Mucosa of descending colon (tissue), 3 donors: ENCODE data around the gene BRD4. TPM values are rescaled to one million over a fixed set of nuclear protein-coding genes. Genes with fewer than 3 reads are reported as not detected.

ENCODE experiments used
- ATAC-seq: fragments of 200-7000 bp; cut with Tn5 transposase; one replicate; pipeline ENCODE4 v1.9.1; 2020; ENCODE audit warnings: mild to moderate bottlenecking, moderate library complexity
- DNase-seq, 3 donors: peaks; one replicate each; pipeline ENCODE4 v3.0.0-alpha.2; 2020
- H3K36me3 ChIP-seq: fragments of 200-600 bp; one replicate; pipeline ENCODE4 v1.8.0; 2021; ENCODE audit warnings: low read depth, mild to moderate bottlenecking
- H3K4me1 ChIP-seq: fragments of 200-600 bp; one replicate; pipeline ENCODE4 v1.8.0; 2021; ENCODE audit warnings: low read depth, mild to moderate bottlenecking
- H3K4me3 ChIP-seq: fragments of 200-600 bp; one replicate; pipeline ENCODE4 v1.8.0; 2021; ENCODE audit warnings: mild to moderate bottlenecking
- H3K9me3 ChIP-seq: fragments of 200-600 bp; one replicate; pipeline ENCODE4 v1.8.0; 2021; ENCODE audit warnings: mild to moderate bottlenecking
- CTCF ChIP-seq: fragments of 200-600 bp; IDR thresholded peaks from one replicate; pipeline ENCODE4 v1.8.0; 2022; ENCODE audit warnings: antibody characterized with exemption, mild to moderate bottlenecking
- intact Hi-C, 2 donors: fragments of 100-400 bp; cut with DNase I in 1 of 2; cut with micrococcal nuclease in 1 of 2; formaldehyde crosslinking; loops; one replicate each; pipeline versions ENCODE4 v1.11.0 to v1.11.1; 2022; cut with DNase I, micrococcal nuclease
- long read RNA-seq, 2 donors: library from polyadenylated mRNA; unstranded; transcript quantifications; one replicate each; pipeline ENCODE4 v2.0.0, GENCODE V29; 2019 to 2021
- total RNA-seq, 3 donors: library from RNA; stranded (reverse); fragmentation: NEBNext Ultra II Directional in 2 of 3; extraction: Animal tissue kit (Norgen Biotek cat#: 25700) in 2 of 3; gene quantifications; one replicate each; pipeline versions ENCODE4 v1.2.1 to v1.2.4, GENCODE V29; 2021 to 2023
- donor health status: DM: no; HTN: no; CAD: no; lungs with moderate emphysema.
- donor health status: DM: no; HTN: no; CAD: no.
- donor health status: DM: no; HTN: yes; CAD: no.

BRD4 gene
- 100 to 1,000 TPM in 1 of 3 donors, 10 to 100 TPM in 2; 78.3 to 104 (median 82.6) TPM for total RNA-seq
- long read RNA-seq, donor 1, partial matches to known transcripts = 43 of 55 reads
- long read RNA-seq, donor 1, other reads (novel, unspliced or antisense) = 11 of 55 reads
- long read RNA-seq, donor 2, partial matches to known transcripts = 3 of 6 reads
- long read RNA-seq, donor 2, other reads (novel, unspliced or antisense) = 3 of 6 reads

- TF ChIP-seq CTCF = no peak
- H3K4me1 ChIP-seq = peaks cover 31% of the 10 kb centered on the region
- intact Hi-C loops = no loop called here
These were observed at the start of gene BRD4 for GRCh38 chr19:15332311-15332996. TSS of gene BRD4 (minus strand) at chr19:15332539. CDS start at chr19:15273099, 59,440 bp downstream.

GRCh38 chr19:15381864-15382263, 49.5 kb upstream of the BRD4 start:
- Histone ChIP-seq H3K4me1 (peaks cover 14% of the 10 kb centered on the region), H3K36me3 (no peaks in the 10 kb centered on the region), H3K9me3 (no peaks in the 10 kb centered on the region), H3K4me3 (no peak overlapping the region)
- ATAC-seq (no peak), DNase-seq (no peak)
- no peak for TF ChIP-seq CTCF
- intact Hi-C loops = no loop called here

More at GRCh38 chr19:15332311-15332996, at the start of gene BRD4:
- DNase-seq (peak; percentile 84 to 85 (median 85)), ATAC-seq (peak; percentile 89)
- H3K9me3 ChIP-seq = no peaks in the 10 kb centered on the region
- H3K4me3 ChIP-seq = peak within 1 kb of the TSS; percentile 94
- no peaks in the 10 kb centered on the region for H3K36me3 ChIP-seq

GRCh38 chr19:15381429-15381828, 49.1 kb upstream of the BRD4 start:
- no peak for DNase-seq
- Histone ChIP-seq H3K4me3 (no peak overlapping the region), H3K4me1 (peaks cover 14% of the 10 kb centered on the region), H3K36me3 (no peaks in the 10 kb centered on the region), H3K9me3 (no peaks in the 10 kb centered on the region)
- ATAC-seq = no peak
- intact Hi-C loops = no loop called here
- no peak for TF ChIP-seq CTCF

- intact Hi-C loops = no loop called here
- ATAC-seq (peak; percentile 56), DNase-seq (peak; percentile 70 to 85 (median 83))
- Histone ChIP-seq H3K4me3 (peak overlapping the region; percentile 96), H3K4me1 (peaks cover 14% of the 10 kb centered on the region), H3K36me3 (no peaks in the 10 kb centered on the region), H3K9me3 (no peaks in the 10 kb centered on the region)
- no peak for TF ChIP-seq CTCF
These were observed 47.8 kb upstream of the BRD4 start for GRCh38 chr19:15379999-15380647.

GRCh38 chr19:15379083-15379998, 47.0 kb upstream of the BRD4 start, which contains the start of gene AKAP8:
TSS of gene AKAP8 (minus strand) at chr19:15379787. CDS start at chr19:15379731, 56 bp downstream.
- intact Hi-C loops = no loop called here
- ATAC-seq (peak; percentile 93), DNase-seq (peak; percentile 99)
- Histone ChIP-seq H3K9me3 (no peaks in the 10 kb centered on the region), H3K36me3 (no peaks in the 10 kb centered on the region), H3K4me1 (peaks cover 14% of the 10 kb centered on the region), H3K4me3 (peak within 1 kb of the TSS; percentile 96)
- no peak for TF ChIP-seq CTCF
